Measurements from ENCODE around the gene CD180.
"Not testable (repeated sequence)": the region's sequence is repeated elsewhere in the genome, so short reads cannot be mapped to it uniquely, and the experiment has no call there.

Gene CD180

DNA sequence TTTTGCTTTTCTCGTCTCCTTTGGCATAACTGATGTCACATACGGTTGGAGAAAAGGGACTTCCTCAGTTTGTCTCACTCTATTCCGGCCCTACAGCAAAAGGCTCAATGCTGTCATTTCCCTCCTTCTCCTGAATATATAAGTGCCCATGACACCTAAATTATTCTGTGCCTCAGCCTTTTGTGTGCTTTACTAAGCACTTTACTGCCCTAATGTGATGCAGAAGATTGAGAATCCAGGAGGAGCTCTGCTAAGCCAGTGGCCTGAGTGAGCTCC is 7.6 kb downstream of the CD180 start:
- H3K4me3 ChIP-seq (ENCODE audit: low read length): no peak overlapping the region

DNA sequence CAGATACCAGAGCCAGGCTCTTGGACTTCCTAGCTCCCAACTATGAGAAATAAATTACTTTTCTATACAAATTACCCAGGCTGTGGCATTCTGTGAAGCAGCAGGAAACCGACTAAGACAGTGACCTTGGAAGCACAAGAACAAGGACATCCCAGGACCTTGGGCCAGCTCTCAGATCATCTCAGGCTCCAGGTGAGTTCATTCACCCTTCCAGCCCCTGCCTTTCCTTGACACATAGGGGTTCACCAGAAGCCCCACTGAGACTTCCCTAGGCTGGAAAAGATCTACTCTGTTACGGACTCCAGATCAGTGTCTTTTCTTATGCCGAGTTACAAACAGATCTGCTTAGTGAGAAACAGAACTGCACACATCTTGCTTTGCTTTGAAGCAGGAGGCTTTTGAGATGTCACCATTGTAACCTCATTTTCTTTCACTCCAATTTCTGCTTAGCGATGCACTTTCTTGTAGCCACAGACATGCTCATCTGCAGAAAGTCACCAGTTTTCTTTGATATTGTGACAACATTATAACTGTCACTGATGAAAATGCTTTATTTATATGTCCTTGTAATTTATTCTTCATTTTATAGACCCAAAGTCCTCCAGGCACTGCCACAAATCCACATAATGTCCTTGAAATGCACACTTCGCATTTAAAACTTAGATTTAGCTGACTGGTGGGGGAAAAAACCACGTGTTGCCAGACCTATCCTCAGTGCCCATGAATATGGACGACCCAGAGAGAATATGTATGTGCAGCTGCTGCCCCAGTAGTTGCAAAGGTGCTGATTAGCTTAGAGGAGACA is 8.1 kb downstream of the CD180 start:
- no peak overlapping the region for H3K4me3 ChIP-seq (ENCODE audit: low read length)

More for the DNA sequence above, 7.6 kb downstream of the CD180 start:
- TF ChIP-seq ZNF274 (IDR thresholded peaks at IDR 0.05; ENCODE audit: low read depth, low read length): no peak

GRCh38 chr5:67187006-67187715 is 9.4 kb downstream of the CD180 start:
- TF ChIP-seq ZNF274 (IDR thresholded peaks at IDR 0.05; ENCODE audit: low read depth, low read length): no peak
- H3K4me3 ChIP-seq (ENCODE audit: low read length): no peak overlapping the region

More for the DNA sequence above, 8.1 kb downstream of the CD180 start:
- TF ChIP-seq ZNF274 (IDR thresholded peaks at IDR 0.05; ENCODE audit: low read depth, low read length): no peak

- no peak overlapping the region for H3K4me3 ChIP-seq (ENCODE audit: low read length)
- no peak for TF ChIP-seq ZNF274 (IDR thresholded peaks at IDR 0.05; ENCODE audit: low read depth, low read length)
Measured at GRCh38 chr5:67183859-67184258, 12.7 kb downstream of the CD180 start.

DNA sequence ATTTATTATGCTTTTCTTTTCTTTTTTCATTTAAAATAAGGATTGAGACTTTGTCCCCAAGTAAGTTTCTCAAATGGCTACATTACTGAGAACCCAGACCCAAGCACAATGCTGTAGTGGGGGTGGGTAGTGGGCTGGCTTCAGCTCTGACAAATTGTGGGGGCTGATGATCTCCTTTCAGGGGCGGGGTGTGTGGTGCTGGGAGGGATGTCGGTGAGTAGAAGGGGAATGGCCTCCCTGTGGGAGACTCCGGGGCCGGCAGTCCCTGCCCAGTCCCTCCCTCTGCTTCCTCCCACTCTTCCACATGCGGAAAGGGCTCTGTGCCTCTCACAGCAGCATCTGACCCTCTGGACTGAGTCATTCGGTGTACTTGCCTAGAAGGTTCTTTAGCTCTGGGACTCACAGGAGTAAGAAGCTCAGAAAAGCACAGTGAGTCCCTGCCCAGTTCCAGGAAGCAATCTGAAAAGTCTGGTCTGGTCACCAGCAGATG is 14.3 kb downstream of the CD180 start:
- TF ChIP-seq ZNF274 (IDR thresholded peaks at IDR 0.05; ENCODE audit: low read depth, low read length): no peak
- H3K4me3 ChIP-seq (ENCODE audit: low read length): no peak overlapping the region

DNA sequence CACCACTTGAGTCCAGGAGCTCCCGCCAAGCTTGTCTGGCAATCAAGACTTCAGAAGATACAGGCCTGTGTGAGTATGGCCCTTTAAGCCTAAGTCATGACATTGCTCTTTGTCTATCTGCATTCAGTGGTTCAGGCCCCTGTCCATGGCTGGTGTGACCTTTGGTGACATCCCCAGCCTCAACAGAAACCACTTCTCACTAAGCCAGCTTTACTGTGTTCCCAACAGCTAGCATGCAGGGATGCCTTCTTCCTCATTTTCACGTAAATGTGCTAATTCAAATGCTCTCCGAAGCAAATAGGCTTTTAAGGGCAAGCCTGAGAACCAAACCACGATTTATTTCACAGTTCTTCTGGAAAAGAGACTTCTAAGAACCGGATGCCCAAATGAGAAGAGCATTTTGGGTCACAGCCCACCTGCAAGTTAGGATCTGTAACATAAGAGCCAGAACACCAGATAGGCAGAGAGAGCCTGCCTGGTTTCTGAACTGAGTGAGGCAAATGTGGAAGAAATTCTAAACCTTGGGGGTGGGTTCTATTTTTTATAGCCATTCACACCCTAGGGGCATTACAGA is 14.9 kb downstream of the CD180 start:
- H3K4me3 ChIP-seq (ENCODE audit: low read length): no peak overlapping the region

DNA sequence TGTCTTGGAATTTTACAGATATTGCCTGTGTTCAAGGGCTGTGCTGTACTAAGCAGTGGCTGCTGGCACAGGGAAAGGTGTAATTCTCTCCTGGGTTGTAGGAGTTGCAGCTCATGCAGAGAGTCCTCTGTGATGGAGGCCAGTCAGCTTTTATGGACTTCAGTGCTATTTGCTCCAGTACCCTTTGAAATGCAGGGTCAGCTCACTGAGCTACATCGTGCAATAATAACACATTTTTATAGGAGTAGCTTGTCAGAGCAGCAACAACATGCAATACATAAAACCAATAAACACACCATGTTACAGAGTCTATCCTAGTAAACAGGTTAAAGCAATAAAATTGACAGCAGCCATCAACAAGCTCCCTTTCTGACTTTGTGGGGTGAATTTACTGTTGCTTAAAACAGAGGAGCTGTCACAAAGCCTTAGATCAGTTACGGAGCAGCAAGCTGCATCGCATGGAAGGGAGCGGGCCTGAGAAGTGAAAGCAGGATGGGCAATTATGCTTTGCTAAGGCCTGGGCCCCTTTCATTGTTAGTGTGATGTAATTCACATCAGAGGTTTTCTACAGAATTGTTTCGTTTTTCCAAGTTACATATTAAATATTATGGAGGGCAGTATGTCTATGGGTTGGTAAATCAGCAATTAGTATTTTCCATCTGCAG is 16.8 kb downstream of the CD180 start:
- no peak for TF ChIP-seq ZNF274 (IDR thresholded peaks at IDR 0.05; ENCODE audit: low read depth, low read length)
- no peak overlapping the region for H3K4me3 ChIP-seq (ENCODE audit: low read length)

More for the DNA sequence above, 14.9 kb downstream of the CD180 start:
- no peak for TF ChIP-seq ZNF274 (IDR thresholded peaks at IDR 0.05; ENCODE audit: low read depth, low read length)

GRCh38 chr5:67178966-67179365 is 17.6 kb downstream of the CD180 start:
- no peak for TF ChIP-seq ZNF274 (IDR thresholded peaks at IDR 0.05; ENCODE audit: low read depth, low read length)
- no peak overlapping the region for H3K4me3 ChIP-seq (ENCODE audit: low read length)

- no peak for TF ChIP-seq ZNF274 (IDR thresholded peaks at IDR 0.05; ENCODE audit: low read depth, low read length)
- H3K4me3 ChIP-seq (ENCODE audit: low read length): no peak overlapping the region
Measured at GRCh38 chr5:67178085-67178484, 18.5 kb downstream of the CD180 start.

GRCh38 chr5:67176936-67177335 is 19.7 kb downstream of the CD180 start:
- H3K4me3 ChIP-seq (ENCODE audit: low read length): no peak overlapping the region
- TF ChIP-seq ZNF274 (IDR thresholded peaks at IDR 0.05; ENCODE audit: low read depth, low read length): no peak

DNA sequence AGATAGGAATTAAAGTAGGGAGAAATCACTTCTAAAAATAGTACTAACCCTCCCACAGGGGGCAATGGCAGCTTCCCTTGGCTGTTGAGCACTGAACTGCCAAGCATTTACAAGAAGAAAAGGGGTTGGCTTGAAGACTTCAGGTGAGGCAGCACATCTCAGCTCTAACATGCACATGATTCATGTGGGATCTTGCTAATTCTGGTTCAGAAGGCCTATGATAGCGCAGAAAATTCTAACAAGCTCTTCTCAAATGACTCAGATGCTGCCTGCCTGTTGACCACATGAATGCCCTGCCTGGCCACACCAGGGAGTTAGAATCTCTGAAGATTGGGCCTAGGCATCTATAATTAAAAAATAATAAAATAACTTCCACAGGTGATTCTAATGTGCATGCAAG is 22.6 kb downstream of the CD180 start:
- no peak for TF ChIP-seq ZNF274 (IDR thresholded peaks at IDR 0.05; ENCODE audit: low read depth, low read length)

DNA sequence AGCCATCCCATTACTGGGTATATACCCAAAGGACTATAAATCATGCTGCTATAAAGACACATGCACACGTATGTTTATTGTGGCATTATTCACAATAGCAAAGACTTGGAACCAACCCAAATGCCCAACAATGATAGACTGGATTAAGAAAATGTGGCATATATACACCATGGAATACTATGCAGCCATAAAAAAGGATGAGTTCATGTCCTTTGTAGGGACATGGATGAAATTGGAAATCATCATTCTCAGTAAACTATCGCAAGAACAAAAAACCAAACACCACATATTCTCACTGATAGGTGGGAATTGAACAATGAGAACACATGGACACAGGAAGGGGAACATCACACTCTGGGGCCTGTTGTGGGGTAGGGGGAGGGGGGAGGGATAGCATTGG is 23.2 kb downstream of the CD180 start:
- not testable (repeated sequence) for H3K4me3 ChIP-seq (ENCODE audit: low read length)

More for the DNA sequence above, 22.6 kb downstream of the CD180 start:
- no peak overlapping the region for H3K4me3 ChIP-seq (ENCODE audit: low read length)

DNA sequence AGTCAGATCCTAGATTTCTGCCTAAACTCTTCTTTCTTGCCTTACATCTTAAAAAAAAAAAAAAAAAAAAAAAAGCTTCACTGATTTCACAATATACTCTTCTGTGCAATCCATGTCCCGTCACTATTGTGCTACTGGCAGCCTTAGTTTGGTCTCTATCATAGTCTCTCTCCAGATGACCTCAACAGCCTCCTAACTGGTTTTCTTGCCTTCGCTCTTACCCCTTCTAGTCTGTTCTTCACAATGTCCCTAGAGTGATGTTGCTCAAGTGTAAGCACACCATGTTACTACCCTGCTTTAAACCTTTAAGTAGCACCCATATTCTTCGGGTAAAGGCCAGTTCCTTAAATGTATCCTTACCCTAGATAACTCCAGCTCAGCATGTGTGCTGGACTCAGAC is 25.8 kb downstream of the CD180 start:
- TF ChIP-seq ZNF274 (IDR thresholded peaks at IDR 0.05; ENCODE audit: low read depth, low read length): no peak

DNA sequence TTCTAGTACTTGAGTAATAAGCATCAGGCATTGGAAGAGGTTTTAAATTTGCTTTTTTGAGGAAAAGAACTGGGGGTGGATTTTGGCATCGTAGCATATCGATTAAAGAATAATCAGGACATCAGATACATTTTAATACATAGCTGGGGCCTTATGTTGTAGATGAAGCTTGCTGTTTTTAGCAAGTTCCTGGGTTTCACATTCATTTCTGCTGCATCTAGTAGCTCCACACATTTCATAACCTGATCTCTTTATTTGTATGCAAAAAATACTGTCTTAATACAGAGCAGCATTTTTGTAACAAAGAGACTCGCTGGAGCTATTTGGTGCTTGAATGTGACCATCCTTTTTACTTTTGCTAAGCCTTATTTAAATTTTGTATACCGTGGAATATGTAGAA is 28.5 kb downstream of the CD180 start:
- H3K4me3 ChIP-seq (ENCODE audit: low read length): no peak overlapping the region

More for the DNA sequence above, 25.8 kb downstream of the CD180 start:
- H3K4me3 ChIP-seq (ENCODE audit: low read length): no peak overlapping the region

More for the DNA sequence above, 28.5 kb downstream of the CD180 start:
- TF ChIP-seq ZNF274 (IDR thresholded peaks at IDR 0.05; ENCODE audit: low read depth, low read length): no peak
